IMR-90 (cell line): ENCODE data around the gene CATSPERB. TPM values are rescaled to one million over a fixed set of nuclear protein-coding genes. Genes with fewer than 3 reads are reported as not detected.

Source experiments
- ATAC-seq: fragments of 200-7000 bp; cut with Tn5 transposase; 2 replicates; pipeline ENCODE4 v1.9.1; 2020; ENCODE audit warnings: low read depth, mild to moderate bottlenecking, moderate library complexity
- BruUV-seq: library from RNA; stranded (reverse); fragments of 400-500 nt; replicated peaks from 2 replicates; lab custom pipeline; 2021; lab: Mats Ljungman, UMichigan
- CTCF ChIA-PET: fragments of 300-600 bp; formaldehyde crosslinking; extraction: SDS; loops from one replicate; lab custom pipeline; 2021; ENCODE audit warnings: antibody characterized with exemption; lab: Yijun Ruan, JAX
- POLR2A ChIA-PET: fragments of 300-600 bp; sonication (Branson Sonifier 250); formaldehyde crosslinking; loops from one replicate; lab custom pipeline; 2022; ENCODE audit warnings: antibody characterized with exemption; ENCODE audit not compliant: unreplicated experiment; lab: Charles Lee
- DNase-seq: peaks from one replicate; pipeline ENCODE4 v3.0.0; 2013
- H2AFZ ChIP-seq: replicated peaks from 2 replicates; pipeline ENCODE3; 2013; ENCODE audit warnings: low read length, mild to moderate bottlenecking; ENCODE audit not compliant: poor library complexity
- H2AK5ac ChIP-seq: 2 replicates; pipeline ENCODE4 v1.6.1; 2013; ENCODE audit warnings: low read depth, low read length, inconsistent platforms
- H2AK9ac ChIP-seq: replicated peaks from 2 replicates; pipeline ENCODE3; 2013; ENCODE audit warnings: mild to moderate bottlenecking, low read depth, low read length, moderate library complexity; ENCODE audit not compliant: poor library complexity
- H2BK120ac ChIP-seq: 2 replicates; pipeline ENCODE4 v1.6.1; 2013; ENCODE audit warnings: low read depth, low read length, inconsistent platforms
- H2BK15ac ChIP-seq: 3 replicates; pipeline ENCODE4 v1.6.1; 2013; ENCODE audit warnings: low read depth, low read length, inconsistent platforms
- H2BK20ac ChIP-seq: 2 replicates; pipeline ENCODE4 v1.6.1; 2013; ENCODE audit warnings: low read depth, mild to moderate bottlenecking, inconsistent platforms, low read length, moderate library complexity
- H2BK5ac ChIP-seq: 2 replicates; pipeline ENCODE4 v1.6.1; 2013; ENCODE audit warnings: mild to moderate bottlenecking, low read depth, low read length, inconsistent platforms; ENCODE audit not compliant: poor library complexity, severe bottlenecking
- H3K14ac ChIP-seq: replicated peaks from 2 replicates; pipeline ENCODE4 v1.6.1; 2013; ENCODE audit warnings: low read depth, low read length, inconsistent platforms
- H3K18ac ChIP-seq: 2 replicates; pipeline ENCODE4 v1.6.1; 2013; ENCODE audit warnings: low read depth, low read length, control low read depth
- H3K23ac ChIP-seq: 2 replicates; pipeline ENCODE4 v1.6.1; 2013; ENCODE audit warnings: low read depth, low read length, inconsistent platforms
- H3K27ac ChIP-seq: 2 replicates; pipeline ENCODE4 v1.5.1; 2013; ENCODE audit warnings: mild to moderate bottlenecking, control low read depth, low read length; ENCODE audit not compliant: insufficient read depth
- H3K27me3 ChIP-seq: 2 replicates; pipeline ENCODE4 v1.6.1; 2013; ENCODE audit warnings: low read length; ENCODE audit not compliant: control insufficient read depth, insufficient read depth
- H3K36me3 ChIP-seq: 2 replicates; pipeline ENCODE4 v1.6.1; 2013; ENCODE audit warnings: low read length, mixed read lengths; ENCODE audit not compliant: control insufficient read depth, insufficient read depth
- H3K4ac ChIP-seq: 2 replicates; pipeline ENCODE4 v1.6.1; 2013; ENCODE audit warnings: low read depth, low read length, inconsistent platforms
- H3K4me1 ChIP-seq: 2 replicates; pipeline ENCODE4 v1.6.1; 2013; ENCODE audit warnings: low read length, mixed read lengths; ENCODE audit not compliant: control insufficient read depth, insufficient read depth
- H3K4me2 ChIP-seq: 2 replicates; pipeline ENCODE4 v1.6.1; 2013; ENCODE audit warnings: low read depth, mild to moderate bottlenecking, control low read depth, low read length, moderate library complexity
- H3K4me3 ChIP-seq: 2 replicates; pipeline ENCODE4 v1.5.1; 2013; ENCODE audit warnings: low read depth, mild to moderate bottlenecking, control low read depth, low read length, moderate library complexity; ENCODE audit not compliant: insufficient read depth
- H3K56ac ChIP-seq: 2 replicates; pipeline ENCODE4 v1.6.1; 2013; ENCODE audit warnings: low read length, inconsistent platforms; ENCODE audit not compliant: insufficient read depth; ENCODE audit errors: extremely low read depth
- H3K79me1 ChIP-seq, 2 experiments: 2 replicates each; pipeline ENCODE4 v1.6.1; 2013; ENCODE audit warnings: low read length in 2 of 2, inconsistent platforms in 1 of 2, low read depth in 1 of 2
- H3K9ac ChIP-seq: 2 replicates; pipeline ENCODE4 v1.6.1; 2013; ENCODE audit warnings: low read depth, low read length, control low read depth
- H3K9me1 ChIP-seq: 2 replicates; pipeline ENCODE4 v1.6.1; 2013; ENCODE audit warnings: low read length, inconsistent platforms; ENCODE audit not compliant: insufficient read depth
- H3K9me3 ChIP-seq: 2 replicates; pipeline ENCODE4 v1.6.1; 2013; ENCODE audit warnings: low read length; ENCODE audit not compliant: control insufficient read depth, insufficient read depth
- H4K20me1 ChIP-seq: 2 replicates; pipeline ENCODE4 v1.6.1; 2013; ENCODE audit warnings: low read length, inconsistent platforms; ENCODE audit not compliant: insufficient read depth
- H4K5ac ChIP-seq: 2 replicates; pipeline ENCODE4 v1.6.1; 2013; ENCODE audit warnings: mild to moderate bottlenecking, low read depth, low read length, control low read depth
- H4K8ac ChIP-seq, 2 experiments: 2 replicates each; pipeline ENCODE4 v1.6.1; 2013; ENCODE audit warnings: low read depth in 2 of 2, low read length in 2 of 2, control low read depth in 1 of 2, inconsistent platforms in 1 of 2
- H4K91ac ChIP-seq: 2 replicates; pipeline ENCODE4 v1.6.1; 2013; ENCODE audit warnings: low read depth, low read length, inconsistent platforms; ENCODE audit not compliant: insufficient read depth
- BHLHE40 ChIP-seq: fragments of 150-350 bp; IDR thresholded peaks from 2 replicates; pipeline ENCODE4 v1.6.1; 2016; ENCODE audit warnings: mild to moderate bottlenecking, low read depth, low read length
- FOS ChIP-seq: fragments of 150-350 bp; IDR thresholded peaks from 2 replicates; pipeline ENCODE4 v1.6.1; 2016; ENCODE audit warnings: low read depth, low read length
- MAZ ChIP-seq: IDR thresholded peaks from 2 replicates; pipeline ENCODE4 v1.6.1; 2012; ENCODE audit warnings: low read depth, mild to moderate bottlenecking, low read length, improper control_type of control experiment, moderate library complexity, borderline replicate concordance
- MXI1 ChIP-seq: IDR thresholded peaks from 2 replicates; pipeline ENCODE4 v1.6.1; 2012; ENCODE audit warnings: low read depth, mild to moderate bottlenecking, low read length, moderate library complexity, borderline replicate concordance
- NFE2L2 ChIP-seq: fragments of 150-350 bp; IDR thresholded peaks from 2 replicates; pipeline ENCODE4 v1.6.1; 2016; ENCODE audit warnings: low read depth, mild to moderate bottlenecking, low read length
- USF2 ChIP-seq: fragments of 150-350 bp; IDR thresholded peaks from 2 replicates; pipeline ENCODE4 v1.6.1; 2017; ENCODE audit warnings: mild to moderate bottlenecking, antibody characterized with exemption, low read length, low read depth
- WGBS, 2 experiments: methylation state at CpG; one replicate each; pipeline versions ENCODE4 v1.1.5 to v1.1.7; 2013; ENCODE audit warnings: missing lambda C conversion rate in 2 of 2; ENCODE audit not compliant: insufficient read length in 1 of 2; ENCODE audit errors: extremely low coverage in 2 of 2; 5-methylcytosine and 5-hydroxymethylcytosine counted together
- dilution Hi-C: fragments of 300-500 bp; cut with HindIII; formaldehyde crosslinking; loops from one replicate; pipeline ENCODE4 v1.14.3; 2018; ENCODE audit warnings: low sequenced_read_pairs; ENCODE audit not compliant: unreplicated experiment
- in situ Hi-C: fragments of 300-500 bp; cut with MboI; formaldehyde crosslinking; loops from 3 replicates; pipeline ENCODE4 v1.14.3; 2019; ENCODE audit warnings: low sequenced_read_pairs, inconsistent platforms, mixed read lengths
- intact Hi-C: fragments of 100-400 bp; cut with micrococcal nuclease; formaldehyde crosslinking; loops from 2 replicates; pipeline ENCODE4 v1.10.0; 2022
- polyA plus RNA-seq, 3 experiments: library from polyadenylated mRNA; depleted of rRNA; stranded (reverse); fragments of >200 nt; gene quantifications; 2 replicates each; pipeline ENCODE4 v1.2.3, GENCODE V29; 2012; ENCODE audit warnings: low replicate concordance in 1 of 3
- total RNA-seq: library from RNA; depleted of rRNA; stranded (reverse); fragments of >200 nt; gene quantifications from 2 replicates; pipeline ENCODE4 v1.2.3, GENCODE V29; 2012

Gene CATSPERB
- total and polyA plus RNA-seq, 2 of the 4 experiments (the other 2 are of a cell fraction), result not detected

GRCh38 chr14:91674911-91675310 is 57.0 kb downstream of the CATSPERB start:
- Histone ChIP-seq H3K27ac (no peak overlapping the region), H2AK9ac (no peak overlapping the region), H3K9me1 (no peaks in the 10 kb centered on the region), H3K36me3 (no peaks in the 10 kb centered on the region), H2BK20ac (no peak overlapping the region), H3K9me3 (no peaks in the 10 kb centered on the region), H3K4ac (no peak overlapping the region), H3K79me1 (no peaks in the 10 kb centered on the region), H2AFZ (no peak overlapping the region), H3K23ac (no peak overlapping the region), H3K18ac (no peak overlapping the region), H3K27me3 (no peaks in the 10 kb centered on the region), H4K91ac (no peak overlapping the region), H3K4me1 (no peaks in the 10 kb centered on the region), H4K20me1 (no peaks in the 10 kb centered on the region), H4K5ac (no peak overlapping the region), H3K9ac (no peak overlapping the region), H3K4me2 (no peak overlapping the region), H3K56ac (no peak overlapping the region), H2AK5ac (no peak overlapping the region), H2BK120ac (no peak overlapping the region), H3K4me3 (no peak overlapping the region), H2BK5ac (no peak overlapping the region), H2BK15ac (no peak overlapping the region), H3K14ac (no peak overlapping the region), H4K8ac (no peak overlapping the region)
- in situ Hi-C loops (no loop called here), dilution Hi-C loops (no loop called here), intact Hi-C loops (no loop called here)
- no TSS peak for BruUV-seq
- TF ChIP-seq MXI1 (no peak), USF2 (no peak), FOS (no peak), MAZ (no peak), NFE2L2 (no peak), BHLHE40 (no peak)
- WGBS, 2 experiments, result no CpG with 5 or more reads among the region's 3 CpGs
- ATAC-seq (no peak), DNase-seq (no peak)
- ChIA-PET CTCF (no interaction called here), POLR2A (no interaction called here)
